DMS53 treated with DMSO at 0.1 percent for 48 hours (cell line): ENCODE data around the gene SECTM1.
"Not testable (repeated sequence)": the region's sequence is repeated elsewhere in the genome, so short reads cannot be mapped to it uniquely, and the experiment has no call there.

Source experiments
- DNase-seq: peaks from one replicate; lab custom pipeline; 2025; ENCODE audit not compliant: unreplicated experiment; lab: John Stamatoyannopoulos, UW

Gene SECTM1

GRCh38 chr17:82370471-82371332 lies 37.1 kb upstream of the SECTM1 start:
- DNase-seq, result no peak

- no peak for DNase-seq
These were observed 35.6 kb upstream of the SECTM1 start for GRCh38 chr17:82369211-82369610.

DNA sequence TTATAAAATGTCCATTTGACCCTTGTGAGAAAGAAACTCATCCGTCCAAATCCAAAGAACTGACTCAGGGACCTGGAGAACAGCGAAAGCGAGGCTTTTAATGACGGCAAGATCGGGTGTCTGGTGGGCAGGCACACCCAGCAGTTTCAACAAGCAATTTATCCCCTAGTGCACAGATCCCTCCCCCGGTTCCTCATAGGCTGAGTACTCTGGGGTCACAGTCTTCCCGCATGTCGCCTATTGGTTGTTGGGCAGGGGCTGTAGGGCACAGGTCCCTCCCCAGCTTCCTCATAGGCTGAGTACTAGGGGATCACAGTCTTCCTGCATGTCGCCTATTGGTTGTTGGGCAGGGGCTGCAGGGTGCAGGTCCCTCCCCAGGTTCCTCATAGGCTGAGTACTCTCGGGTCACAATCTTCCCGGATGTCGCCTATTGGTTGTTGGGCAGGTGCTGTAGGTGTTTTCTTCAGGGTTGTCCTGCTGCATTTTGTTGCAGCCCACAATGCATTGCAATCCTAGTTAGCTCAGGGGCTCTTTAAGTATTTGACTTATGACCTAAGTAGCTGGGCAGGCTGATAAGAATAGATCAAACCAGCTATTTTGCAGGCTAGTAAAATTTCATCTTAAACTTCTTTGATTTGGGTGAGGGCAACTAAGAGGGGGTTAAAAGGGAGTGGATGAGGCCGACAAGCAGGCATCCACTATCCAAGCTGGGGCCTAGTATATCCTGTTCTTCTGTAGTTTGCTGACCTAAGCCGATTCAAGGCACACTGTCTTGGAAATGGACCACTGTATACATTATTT lies 34.4 kb upstream of the SECTM1 start:
- DNase-seq, result no peak

- DNase-seq, result no peak
These were observed 33.2 kb upstream of the SECTM1 start for GRCh38 chr17:82366749-82367148.

DNA sequence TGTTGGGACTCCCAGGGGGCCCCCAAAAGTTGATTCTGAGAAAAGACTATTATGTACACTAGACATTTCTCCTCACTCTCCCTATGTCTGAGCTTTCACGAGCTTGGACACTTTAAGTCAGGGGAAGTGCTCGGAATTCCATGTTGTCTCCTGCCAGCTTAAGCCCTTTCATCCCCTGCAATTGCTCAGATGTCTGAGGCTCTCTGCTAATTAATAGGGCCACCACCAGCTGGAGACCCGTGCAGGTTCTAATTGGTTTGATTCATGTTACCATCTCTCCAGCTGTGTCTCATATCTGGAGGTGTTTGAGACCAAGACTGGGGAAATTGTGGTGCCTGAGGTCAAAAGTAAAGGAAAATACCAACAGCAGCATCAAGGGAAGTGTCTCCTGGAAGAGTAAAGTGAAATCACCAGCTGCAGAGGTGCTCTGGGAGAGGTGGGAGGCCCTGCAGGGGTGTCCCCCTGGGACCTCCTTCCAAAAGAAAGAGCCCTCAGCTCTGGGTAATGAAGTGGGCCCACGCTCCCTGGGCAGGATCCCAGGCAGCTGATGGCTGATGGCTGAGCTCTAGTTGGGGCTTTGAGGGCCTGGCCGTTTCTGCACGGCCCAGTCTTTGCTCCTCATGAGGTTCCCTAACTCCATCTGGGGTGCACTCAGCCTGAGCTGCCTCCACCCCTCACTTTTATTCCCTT lies 32.2 kb upstream of the SECTM1 start:
- no peak for DNase-seq

DNA sequence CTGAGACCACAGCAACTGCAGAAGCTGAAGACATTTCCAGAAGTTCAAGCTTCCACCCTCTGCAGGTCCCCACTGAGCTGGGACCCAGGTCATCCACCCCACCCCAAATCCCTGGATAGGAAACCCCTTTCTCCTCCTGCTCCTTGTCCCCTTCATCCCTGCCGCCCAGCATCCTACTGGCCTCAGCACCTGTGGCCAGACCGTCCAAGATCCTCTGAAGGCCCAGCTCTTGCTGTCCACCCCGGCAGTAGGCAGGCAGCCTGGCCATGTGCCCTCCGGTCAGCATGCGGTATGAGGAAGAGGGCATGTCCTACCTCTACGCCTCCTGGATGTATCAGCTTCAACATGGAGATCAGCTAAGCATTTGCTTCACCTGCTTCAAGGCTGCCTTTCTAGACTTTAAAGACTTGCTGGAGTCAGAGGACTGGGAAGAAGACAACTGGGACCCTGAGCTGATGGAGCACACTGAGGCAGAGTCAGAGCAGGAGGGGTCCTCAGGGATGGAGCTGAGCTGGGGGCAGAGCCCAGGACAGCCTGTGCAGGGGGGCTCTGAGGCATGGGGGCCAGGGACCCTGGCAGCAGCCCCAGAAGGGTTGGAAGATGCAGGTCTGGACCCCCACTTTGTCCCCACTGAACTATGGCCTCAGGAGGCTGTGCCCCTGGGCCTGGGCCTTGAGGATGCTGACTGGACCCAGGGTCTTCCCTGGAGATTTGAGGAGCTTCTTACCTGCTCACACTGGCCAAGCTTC lies 28.5 kb upstream of the SECTM1 start:
- no peak for DNase-seq

DNA sequence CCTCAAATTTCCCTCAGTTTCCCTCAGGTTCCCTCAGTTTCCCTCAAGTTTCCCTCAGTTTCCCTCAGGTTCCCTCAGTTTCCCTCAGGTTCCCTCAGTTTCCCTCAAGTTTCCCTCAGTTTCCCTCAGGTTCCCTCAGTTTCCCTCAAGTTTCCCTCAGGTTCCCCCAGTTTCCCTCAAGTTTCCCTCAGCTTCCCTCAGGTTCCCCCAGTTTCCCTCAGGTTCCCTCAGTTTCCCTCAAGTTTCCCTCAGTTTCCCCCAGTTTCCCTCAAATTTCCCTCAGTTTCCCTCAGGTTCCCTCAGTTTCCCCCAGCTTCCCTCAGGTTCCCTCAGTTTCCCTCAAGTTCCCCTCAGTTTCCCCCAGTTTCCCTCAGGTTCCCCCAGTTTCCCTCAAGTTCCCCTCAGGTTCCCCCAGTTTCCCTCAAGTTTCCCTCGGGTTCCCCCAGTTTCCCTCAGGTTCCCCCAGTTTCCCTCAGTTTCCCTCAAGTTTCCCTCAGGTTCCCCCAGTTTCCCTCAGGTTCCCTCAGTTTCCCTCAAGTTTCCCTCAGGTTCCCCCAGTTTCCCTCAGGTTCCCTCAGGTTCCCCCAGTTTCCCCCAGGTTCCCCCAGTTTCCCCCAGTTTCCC lies 26.0 kb upstream of the SECTM1 start:
- not testable (repeated sequence) for DNase-seq

DNA sequence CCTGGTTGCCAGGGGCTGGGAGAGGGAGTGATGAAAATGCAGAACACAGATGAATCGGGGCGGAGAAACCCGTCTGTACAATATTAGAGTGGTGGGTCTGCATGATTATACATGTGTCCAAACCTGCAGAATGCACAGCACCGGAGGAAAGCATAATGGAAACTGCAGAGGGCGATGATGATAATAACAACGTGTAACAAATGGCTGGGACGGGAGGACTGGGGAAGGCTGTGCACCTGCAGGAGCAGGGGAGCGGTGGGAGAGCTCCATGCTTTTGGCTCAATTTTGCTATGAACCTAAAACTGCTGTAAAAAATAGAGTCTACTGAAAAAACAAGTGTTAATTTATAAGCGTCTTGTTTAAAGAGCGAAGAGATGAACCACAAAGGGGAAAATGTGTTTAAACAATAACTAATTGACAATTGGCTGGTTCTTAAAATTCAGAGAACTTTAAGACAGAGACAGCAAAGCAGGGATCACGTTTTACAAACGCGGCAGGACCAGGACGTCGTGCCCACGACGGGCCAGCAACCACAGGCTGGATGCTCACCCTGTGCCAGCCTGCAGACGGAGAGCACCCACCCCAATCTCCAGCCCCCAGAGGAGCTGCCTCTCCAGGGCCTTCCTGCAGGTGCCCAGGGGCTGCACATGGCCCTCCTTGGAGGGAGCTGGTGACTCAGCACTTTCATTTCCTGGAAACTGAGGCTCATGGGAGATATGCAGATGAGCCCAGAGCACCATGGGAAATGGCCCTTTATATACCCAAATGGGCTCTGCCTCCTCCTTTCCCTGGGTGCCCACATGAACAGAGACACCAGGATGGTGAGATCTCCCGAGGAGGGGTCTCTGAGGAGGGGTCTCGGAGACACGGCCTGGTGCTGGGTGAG lies 25.1 kb upstream of the SECTM1 start, which contains the start of gene TEX19:
Gene TEX19 (plus strand): TSS at position 783 of the 886 bp plus-strand sequence. CDS start 2,904 bp downstream, outside the sequence.
- no peak for DNase-seq

DNA sequence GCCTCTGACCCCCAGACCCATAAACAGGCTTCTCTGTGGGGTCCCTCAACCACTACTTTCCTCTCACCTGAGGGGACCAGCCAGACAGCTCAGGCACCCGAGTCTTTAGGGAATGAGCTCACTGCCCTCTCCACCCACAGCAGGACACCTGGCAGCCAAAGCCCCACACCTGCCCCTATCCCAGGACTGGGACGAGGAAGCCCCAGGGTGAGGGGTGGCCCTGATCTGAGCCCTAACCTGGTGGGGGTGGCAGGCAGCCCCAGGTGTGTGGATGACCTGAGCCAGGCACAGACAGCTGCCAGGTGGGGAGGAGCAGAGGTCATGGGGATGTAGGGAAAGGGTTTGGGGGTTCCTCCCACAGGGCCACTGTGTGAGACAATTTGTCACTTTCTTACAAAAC lies 23.8 kb upstream of the SECTM1 start:
- no peak for DNase-seq

DNA sequence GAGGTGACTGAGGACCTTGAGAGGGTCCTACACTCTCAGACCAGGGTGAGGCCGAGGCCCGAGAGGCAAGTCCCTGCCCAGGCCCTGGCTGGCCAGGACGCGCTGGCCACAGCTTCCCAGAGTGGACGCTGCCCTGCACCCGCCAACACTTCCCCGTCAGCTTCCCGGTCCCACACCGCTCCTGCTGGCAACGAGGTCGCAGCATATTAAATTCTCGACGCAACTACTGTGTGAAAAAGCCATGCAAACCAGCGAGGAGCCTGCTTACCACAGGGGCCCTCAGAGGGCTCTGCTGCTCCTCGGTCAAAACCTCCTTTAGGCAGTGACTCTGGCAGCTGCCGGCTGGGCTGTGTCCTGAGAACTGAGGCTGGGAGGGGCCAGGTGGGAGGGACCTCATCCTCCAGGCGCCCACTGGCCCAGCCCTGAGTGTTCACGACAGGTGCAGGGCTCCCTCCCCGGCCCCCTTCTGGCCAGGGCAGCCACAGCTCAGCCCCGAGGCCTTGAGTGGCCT lies 23.3 kb upstream of the SECTM1 start:
- peak; percentile 37 for DNase-seq

- no peak for DNase-seq
These were observed 22.3 kb upstream of the SECTM1 start for GRCh38 chr17:82355770-82356427.

GRCh38 chr17:82354804-82355308 lies 21.3 kb upstream of the SECTM1 start:
- DNase-seq, result no peak

DNA sequence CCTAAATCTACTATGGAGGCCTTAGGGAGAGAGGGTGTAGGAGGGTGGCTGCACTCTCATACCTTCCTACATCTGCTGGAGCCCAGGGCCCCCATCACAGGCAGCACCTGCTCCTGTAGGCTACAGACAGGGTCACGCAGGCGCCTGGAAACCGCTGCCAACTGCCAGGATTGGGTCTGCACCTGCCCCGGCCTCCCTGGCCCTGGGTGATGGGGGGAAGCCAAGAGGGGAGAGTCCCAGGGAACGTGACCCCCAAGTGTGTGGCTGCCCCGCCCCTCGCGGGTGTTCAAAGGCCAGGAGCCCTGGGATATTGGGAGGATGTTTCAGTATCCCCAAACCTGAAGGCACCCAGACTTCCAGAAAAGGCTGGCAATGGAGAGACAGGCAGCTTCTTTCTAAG lies 19.9 kb upstream of the SECTM1 start:
- no peak for DNase-seq

- DNase-seq, result peak; percentile 77
These were observed 18.3 kb upstream of the SECTM1 start for GRCh38 chr17:82351713-82352488.

DNA sequence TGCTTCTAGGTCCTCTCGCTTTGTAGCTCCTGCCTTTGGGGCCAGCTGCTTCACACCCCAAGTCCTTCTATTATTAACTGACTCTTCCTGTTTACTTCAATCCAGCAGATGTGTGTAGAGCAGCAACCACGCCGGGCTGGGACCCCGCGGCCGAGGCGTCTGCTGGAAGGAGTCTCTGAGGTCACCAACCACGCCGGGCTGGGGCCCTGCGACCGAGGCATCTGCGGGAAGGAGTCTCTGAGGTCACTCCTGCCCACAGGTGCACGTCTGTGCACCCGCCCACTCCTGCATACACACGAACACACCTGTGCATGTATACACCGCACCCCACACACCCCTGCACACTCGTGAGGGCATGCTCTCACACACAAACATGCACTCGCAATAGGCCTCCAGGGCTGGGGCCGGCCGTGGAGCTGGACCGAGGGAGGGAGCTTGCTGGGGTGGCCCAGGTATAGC lies 17.7 kb upstream of the SECTM1 start:
- DNase-seq, result no peak

- no peak for DNase-seq
These were observed 16.8 kb upstream of the SECTM1 start for GRCh38 chr17:82350182-82351030.

DNA sequence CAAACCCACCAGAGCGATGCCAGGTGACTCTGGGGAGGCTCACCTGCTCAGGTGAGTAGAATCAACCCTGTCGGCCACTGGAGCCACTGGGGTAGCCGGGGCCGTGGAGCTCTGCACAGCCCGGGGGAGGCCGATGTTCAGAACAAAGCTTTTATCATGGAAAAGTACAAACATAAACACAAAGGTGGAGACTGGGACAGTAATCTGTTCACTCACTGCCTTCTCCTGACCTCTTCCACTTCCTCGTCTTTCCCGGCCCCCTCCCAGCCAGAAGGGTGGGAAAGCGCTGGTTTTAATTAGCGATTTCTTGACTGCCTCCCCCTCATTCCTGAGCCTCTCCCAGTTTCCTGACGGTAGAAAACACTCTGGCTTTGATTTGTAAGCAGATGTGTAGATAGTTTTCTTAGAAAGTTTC lies 15.7 kb upstream of the SECTM1 start:
- DNase-seq, result no peak
